Measurements from ENCODE around the gene KCND3.

Gene KCND3

GRCh38 chr1:111990026-111990877, 784 bp upstream of the KCND3 start (continued):
- TF ChIP-seq ZNF555 (tag by site-specific recombination; conservative IDR thresholded peaks at IDR 0.05) (no peak), GLI2 (tag by site-specific recombination; IDR thresholded peaks at IDR 0.05; ENCODE audit: borderline replicate concordance, low read depth) (no peak), SALL2 (tag by site-specific recombination; IDR thresholded peaks at IDR 0.05; ENCODE audit: borderline replicate concordance) (0 out of 2 replicates have a peak, but pooled peaks have one; percentile 62), ZNF488 (tag by site-specific recombination; IDR thresholded peaks at IDR 0.05) (no peak), ZNF394 (tag by site-specific recombination; IDR thresholded peaks at IDR 0.05; ENCODE audit: borderline replicate concordance) (no peak), ZNF785 (tag by site-specific recombination; IDR thresholded peaks at IDR 0.05) (peak; percentile 95), HIC1 (tag by site-specific recombination; IDR thresholded peaks at IDR 0.05) (peak; percentile 98), ZNF837 (tag by site-specific recombination; IDR thresholded peaks at IDR 0.05) (0 out of 2 replicates have a peak, but pooled peaks have one; percentile 81), WT1 (tag by site-specific recombination; IDR thresholded peaks at IDR 0.05) (peak; percentile 56), ZNF776 (tag by site-specific recombination; IDR thresholded peaks at IDR 0.05; ENCODE audit: borderline replicate concordance) (0 out of 2 replicates have a peak, but pooled peaks have one; percentile 52), ZNF184 (tag by site-specific recombination; IDR thresholded peaks at IDR 0.05) (no peak), KLF7 (tag by site-specific recombination; IDR thresholded peaks at IDR 0.05; ENCODE audit: borderline replicate concordance) (peak; percentile 50; the same call in 1 of the 2 replicates), ZNF24 (tag by site-specific recombination; IDR thresholded peaks at IDR 0.05) (no peak), TRIM28 (IDR thresholded peaks at IDR 0.05; ENCODE audit: borderline replicate concordance, low read length) (no peak), ZNF639 (tag by site-specific recombination; IDR thresholded peaks at IDR 0.05) (0 out of 2 replicates have a peak, but pooled peaks have one; percentile 17), YY2 (tag by site-specific recombination; IDR thresholded peaks at IDR 0.05) (no peak), ZSCAN4 (tag by site-specific recombination; IDR thresholded peaks at IDR 0.05) (peak; percentile 97), ZNF416 (tag by site-specific recombination; IDR thresholded peaks at IDR 0.05) (no peak), ZNF433 (tag by site-specific recombination; IDR thresholded peaks at IDR 0.05; ENCODE audit: low read depth) (no peak), ZBTB1 (tag by site-specific recombination; IDR thresholded peaks at IDR 0.05) (no peak), ZNF548 (tag by site-specific recombination; IDR thresholded peaks at IDR 0.05) (no peak), SP7 (tag by site-specific recombination; IDR thresholded peaks at IDR 0.05) (peak; percentile 73), SCRT1 (tag by site-specific recombination; IDR thresholded peaks at IDR 0.05; ENCODE audit: borderline replicate concordance) (no peak), ZNF610 (tag by site-specific recombination; IDR thresholded peaks at IDR 0.05; ENCODE audit: borderline replicate concordance) (no peak), TCF7L2 (IDR thresholded peaks at IDR 0.05; ENCODE audit: borderline replicate concordance, low read depth, low read length) (no peak), KLF10 (tag by site-specific recombination; IDR thresholded peaks at IDR 0.05) (0 out of 2 replicates have a peak, but pooled peaks have one; percentile 15), ZFP3 (tag by site-specific recombination; IDR thresholded peaks at IDR 0.05; ENCODE audit: low read depth) (no peak), ZNF121 (tag by site-specific recombination; IDR thresholded peaks at IDR 0.05) (no peak)
- TF ChIP-seq, protein P1, sequence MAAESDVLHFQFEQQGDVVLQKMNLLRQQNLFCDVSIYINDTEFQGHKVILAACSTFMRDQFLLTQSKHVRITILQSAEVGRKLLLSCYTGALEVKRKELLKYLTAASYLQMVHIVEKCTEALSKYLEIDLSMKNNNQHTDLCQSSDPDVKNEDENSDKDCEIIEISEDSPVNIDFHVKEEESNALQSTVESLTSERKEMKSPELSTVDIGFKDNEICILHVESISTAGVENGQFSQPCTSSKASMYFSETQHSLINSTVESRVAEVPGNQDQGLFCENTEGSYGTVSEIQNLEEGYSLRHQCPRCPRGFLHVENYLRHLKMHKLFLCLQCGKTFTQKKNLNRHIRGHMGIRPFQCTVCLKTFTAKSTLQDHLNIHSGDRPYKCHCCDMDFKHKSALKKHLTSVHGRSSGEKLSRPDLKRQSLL (tag by site-specific recombination; IDR thresholded peaks at IDR 0.05) = no peak
- TF ChIP-seq, protein P2, sequence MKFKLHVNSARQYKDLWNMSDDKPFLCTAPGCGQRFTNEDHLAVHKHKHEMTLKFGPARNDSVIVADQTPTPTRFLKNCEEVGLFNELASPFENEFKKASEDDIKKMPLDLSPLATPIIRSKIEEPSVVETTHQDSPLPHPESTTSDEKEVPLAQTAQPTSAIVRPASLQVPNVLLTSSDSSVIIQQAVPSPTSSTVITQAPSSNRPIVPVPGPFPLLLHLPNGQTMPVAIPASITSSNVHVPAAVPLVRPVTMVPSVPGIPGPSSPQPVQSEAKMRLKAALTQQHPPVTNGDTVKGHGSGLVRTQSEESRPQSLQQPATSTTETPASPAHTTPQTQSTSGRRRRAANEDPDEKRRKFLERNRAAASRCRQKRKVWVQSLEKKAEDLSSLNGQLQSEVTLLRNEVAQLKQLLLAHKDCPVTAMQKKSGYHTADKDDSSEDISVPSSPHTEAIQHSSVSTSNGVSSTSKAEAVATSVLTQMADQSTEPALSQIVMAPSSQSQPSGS (tag by site-specific recombination; IDR thresholded peaks at IDR 0.05; ENCODE audit: low read depth) = no peak
- TF ChIP-seq, protein P3, sequence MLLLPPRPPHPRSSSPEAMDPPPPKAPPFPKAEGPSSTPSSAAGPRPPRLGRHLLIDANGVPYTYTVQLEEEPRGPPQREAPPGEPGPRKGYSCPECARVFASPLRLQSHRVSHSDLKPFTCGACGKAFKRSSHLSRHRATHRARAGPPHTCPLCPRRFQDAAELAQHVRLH (tag by site-specific recombination; IDR thresholded peaks at IDR 0.05) = no peak
